ENCODE measurements around the gene MGLL. TPM values are rescaled to one million over a fixed set of nuclear protein-coding genes. Genes with fewer than 3 reads are reported as not detected.

MGLL gene
- total and polyA plus RNA-seq, 12 donors = 1.9 to 48.1 (median 33.3) TPM

DNA sequence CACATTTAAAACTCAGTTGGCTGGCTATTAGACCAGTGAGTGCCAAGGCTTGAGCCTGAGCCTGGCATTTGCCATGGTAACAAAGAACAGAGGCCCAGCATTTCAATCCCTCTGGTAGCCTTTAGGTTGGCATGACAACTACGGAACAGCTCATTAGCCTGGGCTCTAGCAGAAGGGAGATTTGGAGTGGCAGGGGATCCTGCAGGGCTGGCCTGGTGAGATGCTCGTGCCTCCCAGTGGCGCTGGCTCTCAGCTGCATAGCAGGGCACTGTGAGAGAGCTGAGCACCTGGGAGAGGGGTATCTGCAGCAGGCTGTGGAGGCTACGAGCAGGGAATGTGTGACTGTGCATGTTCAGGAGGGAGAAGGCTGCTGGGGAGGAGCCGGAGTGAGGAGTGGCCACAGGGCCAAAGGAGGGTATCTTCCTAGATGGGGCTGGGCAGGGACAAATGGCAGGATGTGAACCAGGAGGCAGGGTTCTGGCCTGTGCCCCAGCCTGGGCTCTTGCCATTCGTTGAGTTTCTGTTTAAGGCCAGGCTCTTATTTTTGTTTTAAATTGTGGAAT is 155.1 kb downstream of the MGLL start:
- peaks cover 8% of the 10 kb centered on the region in 2 donors for H3K4me1 ChIP-seq (replicated peaks in 1 of 2)
- no peaks in the 10 kb centered on the region for H3K9me3 ChIP-seq (replicated peaks in 1 of 3)
- H3K4me3 ChIP-seq = no peak overlapping the region
- H3K27me3 ChIP-seq = no peaks in the 10 kb centered on the region
- intact Hi-C loops (cut with DNase I) = no loop called here
- no peaks in the 10 kb centered on the region for H3K36me3 ChIP-seq (replicated peaks in 1 of 2)
- DNase-seq = peak in 1 of 7 donors; percentile 59
- WGBS, 4 donors = 84 to 92% (median 86%) methylated on average over 2 to 6 of the region's 6 CpGs
- no peak overlapping the region for H3K27ac ChIP-seq
- TF ChIP-seq POLR2A (IDR thresholded peaks at IDR 0.05) = no peak
- TF ChIP-seq, protein P1, sequence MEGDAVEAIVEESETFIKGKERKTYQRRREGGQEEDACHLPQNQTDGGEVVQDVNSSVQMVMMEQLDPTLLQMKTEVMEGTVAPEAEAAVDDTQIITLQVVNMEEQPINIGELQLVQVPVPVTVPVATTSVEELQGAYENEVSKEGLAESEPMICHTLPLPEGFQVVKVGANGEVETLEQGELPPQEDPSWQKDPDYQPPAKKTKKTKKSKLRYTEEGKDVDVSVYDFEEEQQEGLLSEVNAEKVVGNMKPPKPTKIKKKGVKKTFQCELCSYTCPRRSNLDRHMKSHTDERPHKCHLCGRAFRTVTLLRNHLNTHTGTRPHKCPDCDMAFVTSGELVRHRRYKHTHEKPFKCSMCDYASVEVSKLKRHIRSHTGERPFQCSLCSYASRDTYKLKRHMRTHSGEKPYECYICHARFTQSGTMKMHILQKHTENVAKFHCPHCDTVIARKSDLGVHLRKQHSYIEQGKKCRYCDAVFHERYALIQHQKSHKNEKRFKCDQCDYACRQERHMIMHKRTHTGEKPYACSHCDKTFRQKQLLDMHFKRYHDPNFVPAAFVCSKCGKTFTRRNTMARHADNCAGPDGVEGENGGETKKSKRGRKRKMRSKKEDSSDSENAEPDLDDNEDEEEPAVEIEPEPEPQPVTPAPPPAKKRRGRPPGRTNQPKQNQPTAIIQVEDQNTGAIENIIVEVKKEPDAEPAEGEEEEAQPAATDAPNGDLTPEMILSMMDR (IDR thresholded peaks at IDR 0.05) = no peak

- Histone ChIP-seq H3K4me3 (no peak overlapping the region), H3K27ac (no peak overlapping the region), H3K36me3 (replicated peaks in 1 of 2) (no peaks in the 10 kb centered on the region), H3K4me1 (replicated peaks in 1 of 2) (peaks cover 2 to 3% of the 10 kb centered on the region in 2 donors), H3K27me3 (no peaks in the 10 kb centered on the region), H3K9me3 (replicated peaks in 1 of 3) (no peaks in the 10 kb centered on the region)
- intact Hi-C loops (cut with DNase I) = no loop called here
- WGBS, 4 donors = 70 to 89% (median 83%) methylated on average over 2 of the region's 2 CpGs
- no peak for DNase-seq
- TF ChIP-seq, protein P1 (IDR thresholded peaks at IDR 0.05) = no peak
- no peak for TF ChIP-seq POLR2A (IDR thresholded peaks at IDR 0.05)
These were observed 155.6 kb downstream of the MGLL start for GRCh38 chr3:127666676-127667075.

- no peak for TF ChIP-seq POLR2A (IDR thresholded peaks at IDR 0.05)
- TF ChIP-seq, protein P1 (IDR thresholded peaks at IDR 0.05) = no peak
- no peak overlapping the region for H3K27ac ChIP-seq
- no peaks in the 10 kb centered on the region for H3K27me3 ChIP-seq
- H3K36me3 ChIP-seq (replicated peaks in 1 of 2) = no peaks in the 10 kb centered on the region
- 92 to 99% (median 96%) methylated on average over 3 of the region's 3 CpGs for WGBS, 4 donors
- no peak for DNase-seq
- H3K9me3 ChIP-seq (replicated peaks in 1 of 3) = no peaks in the 10 kb centered on the region
- H3K4me3 ChIP-seq = no peak overlapping the region
- intact Hi-C loops (cut with DNase I) = no loop called here
- no peaks in the 10 kb centered on the region for H3K4me1 ChIP-seq (replicated peaks in 1 of 2)
These were observed 156.7 kb downstream of the MGLL start for GRCh38 chr3:127665586-127665985.

DNA sequence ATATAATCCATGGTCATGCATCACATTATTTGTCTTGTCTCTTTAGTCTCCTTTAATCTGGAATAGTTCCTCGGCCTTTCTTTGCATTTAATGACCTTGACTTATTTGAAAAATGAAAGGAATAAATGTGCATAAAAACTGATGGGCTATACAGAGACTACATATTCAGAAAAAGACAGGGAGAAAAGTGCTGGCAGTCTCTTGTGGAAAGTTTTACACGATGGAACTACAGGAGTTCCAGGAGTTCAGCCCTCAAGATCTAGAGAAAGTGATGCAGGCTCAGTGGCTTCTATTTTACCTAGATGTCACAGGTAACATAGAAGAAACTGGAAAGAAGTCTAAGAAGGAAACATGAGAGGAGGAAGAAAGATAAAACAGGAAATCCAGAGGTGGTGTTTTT is 157.2 kb downstream of the MGLL start:
- TF ChIP-seq POLR2A (IDR thresholded peaks at IDR 0.05) = no peak
- TF ChIP-seq, protein P1 (IDR thresholded peaks at IDR 0.05) = no peak
- no peaks in the 10 kb centered on the region for H3K9me3 ChIP-seq (replicated peaks in 1 of 3)
- WGBS, 4 donors = 69 to 72% (median 71%) methylated on average over 2 of the region's 2 CpGs
- no peak overlapping the region for H3K27ac ChIP-seq
- no peaks in the 10 kb centered on the region for H3K4me1 ChIP-seq (replicated peaks in 1 of 2)
- no peak for DNase-seq
- H3K4me3 ChIP-seq = no peak overlapping the region
- no peaks in the 10 kb centered on the region for H3K36me3 ChIP-seq (replicated peaks in 1 of 2)
- intact Hi-C loops (cut with DNase I) = no loop called here
- H3K27me3 ChIP-seq = no peaks in the 10 kb centered on the region
